ENCODE results near the gene NTN1. TPM values are rescaled to one million over a fixed set of nuclear protein-coding genes. Genes with fewer than 3 reads are reported as not detected.

NTN1 gene
- total RNA-seq, 2 experiments from 2014 or later, result 1.2 to 1.3 TPM

- POLR2A ChIA-PET, result no interaction called here
- Mint-ChIP-seq H3K27me3 (peaks cover 67% of the 10 kb centered on the region), H3K4me3 (no peak overlapping the region), H3K27ac (no peak overlapping the region), H3K9me3 (no peaks in the 10 kb centered on the region), H3K4me1 (ENCODE audit: low read depth) (peaks cover 7% of the 10 kb centered on the region), H3K36me3 (ENCODE audit: low read depth) (no peaks in the 10 kb centered on the region)
- no peak for DNase-seq
- TF ChIP-seq CTCF (IDR thresholded peaks at IDR 0.05), result no peak
- CTCF ChIA-PET, result interaction anchor here (0.9 kb wide), 1 partner anchor 26 kb away, joined by 4 read pairs; no protein-coding TSS in a partner anchor
- intact Hi-C loops (cut with micrococcal nuclease), result loop anchor here (10.0 kb wide), 1 partner anchor 621 kb away; the partner anchor contains the start of gene USP43
- no peak for ATAC-seq
Observed at GRCh38 chr17:9023392-9024218, 2.3 kb downstream of the NTN1 start.

GRCh38 chr17:9024497-9024896 lies 3.2 kb downstream of the NTN1 start:
- peaks cover 59% of the 10 kb centered on the region for H3K27me3 Mint-ChIP-seq
- TF ChIP-seq CTCF (IDR thresholded peaks at IDR 0.05), result no peak
- no peak overlapping the region for H3K4me3 Mint-ChIP-seq
- no peaks in the 10 kb centered on the region for H3K9me3 Mint-ChIP-seq
- H3K4me1 Mint-ChIP-seq (ENCODE audit: low read depth), result peaks cover 7% of the 10 kb centered on the region
- ChIA-PET POLR2A (no interaction called here), CTCF (interaction anchor here (0.9 kb wide), 1 partner anchor 27 kb away, joined by 4 read pairs; no protein-coding TSS in a partner anchor)
- no peak overlapping the region for H3K27ac Mint-ChIP-seq
- H3K36me3 Mint-ChIP-seq (ENCODE audit: low read depth), result no peaks in the 10 kb centered on the region
- no peak for ATAC-seq
- intact Hi-C loops (cut with micrococcal nuclease), result loop anchor here (10.0 kb wide), 1 partner anchor 620 kb away; the partner anchor contains the start of gene USP43
- no peak for DNase-seq

GRCh38 chr17:9026741-9027140 lies 5.4 kb downstream of the NTN1 start:
- H3K27ac Mint-ChIP-seq, result no peak overlapping the region
- ATAC-seq (no peak), DNase-seq (no peak)
- intact Hi-C loops (cut with micrococcal nuclease), result loop anchor here (10.0 kb wide), 1 partner anchor 618 kb away; the partner anchor contains the start of gene USP43
- ChIA-PET POLR2A (no interaction called here), CTCF (no interaction called here)
- peaks cover 7% of the 10 kb centered on the region for H3K4me1 Mint-ChIP-seq (ENCODE audit: low read depth)
- H3K4me3 Mint-ChIP-seq, result no peak overlapping the region
- H3K9me3 Mint-ChIP-seq, result no peaks in the 10 kb centered on the region
- no peak for TF ChIP-seq CTCF (IDR thresholded peaks at IDR 0.05)
- H3K36me3 Mint-ChIP-seq (ENCODE audit: low read depth), result no peaks in the 10 kb centered on the region
- peaks cover 57% of the 10 kb centered on the region for H3K27me3 Mint-ChIP-seq

GRCh38 chr17:9028202-9028987 lies 7.1 kb downstream of the NTN1 start:
- Mint-ChIP-seq H3K36me3 (ENCODE audit: low read depth) (no peaks in the 10 kb centered on the region), H3K4me3 (no peak overlapping the region), H3K9me3 (no peaks in the 10 kb centered on the region), H3K4me1 (ENCODE audit: low read depth) (peaks cover 3% of the 10 kb centered on the region), H3K27me3 (peaks cover 54% of the 10 kb centered on the region), H3K27ac (no peak overlapping the region)
- CTCF ChIA-PET, result no interaction called here
- DNase-seq (no peak), ATAC-seq (no peak)
- TF ChIP-seq CTCF (IDR thresholded peaks at IDR 0.05), result no peak
- intact Hi-C loops (cut with micrococcal nuclease), result loop anchor here (10.0 kb wide), 1 partner anchor 616 kb away; the partner anchor contains the start of gene USP43
- POLR2A ChIA-PET, result no interaction called here

Data from activated CD8-positive, alpha-beta T cell treated with anti-CD3 and anti-CD28 coated beads for 36 hours (primary cell).